ENCODE data around the gene SSR1.

Gene SSR1

GRCh38 chr6:7258231-7258763, 54.7 kb downstream of the SSR1 start:
- DNase-seq (ENCODE audit: low read depth in 2 of 2) = no peak

- no peak for DNase-seq (ENCODE audit: low read depth in 2 of 2)
Observed at GRCh38 chr6:7257521-7258230, 55.3 kb downstream of the SSR1 start.

- no peak for DNase-seq (ENCODE audit: low read depth in 2 of 2)
Observed at GRCh38 chr6:7256785-7257184, 56.2 kb downstream of the SSR1 start.

- DNase-seq (ENCODE audit: low read depth in 2 of 2) = no peak
Observed at GRCh38 chr6:7255918-7256317, 57.1 kb downstream of the SSR1 start.

- no peak for DNase-seq (ENCODE audit: low read depth in 2 of 2)
Observed at GRCh38 chr6:7254980-7255835, 57.8 kb downstream of the SSR1 start.

GRCh38 chr6:7252390-7252789, 60.6 kb downstream of the SSR1 start:
- no peak for DNase-seq (ENCODE audit: low read depth in 2 of 2)

GRCh38 chr6:7251646-7252260, 61.2 kb downstream of the SSR1 start:
- DNase-seq (ENCODE audit: low read depth in 2 of 2) = no peak

GRCh38 chr6:7250812-7251211, 62.2 kb downstream of the SSR1 start:
- no peak for DNase-seq (ENCODE audit: low read depth in 2 of 2)

GRCh38 chr6:7249946-7250643, 62.9 kb downstream of the SSR1 start:
- DNase-seq (ENCODE audit: low read depth in 2 of 2) = no peak

GRCh38 chr6:7249391-7249790, 63.6 kb downstream of the SSR1 start:
- no peak for DNase-seq (ENCODE audit: low read depth in 2 of 2)

GRCh38 chr6:7247828-7248227, 65.2 kb downstream of the SSR1 start:
- DNase-seq (ENCODE audit: low read depth in 2 of 2) = no peak

- DNase-seq (ENCODE audit: low read depth in 2 of 2) = no peak
Observed at GRCh38 chr6:7247179-7247456, 65.9 kb downstream of the SSR1 start.

GRCh38 chr6:7246401-7247178, 66.4 kb downstream of the SSR1 start:
- DNase-seq (ENCODE audit: low read depth in 2 of 2) = no peak

GRCh38 chr6:7245668-7246393, 67.2 kb downstream of the SSR1 start:
- no peak for DNase-seq (ENCODE audit: low read depth in 2 of 2)

GRCh38 chr6:7243179-7243981, 69.6 kb downstream of the SSR1 start:
- DNase-seq (ENCODE audit: low read depth in 2 of 2) = peak in 1 of 2 experiments; percentile 23

GRCh38 chr6:7242835-7243178, 70.2 kb downstream of the SSR1 start:
- DNase-seq (ENCODE audit: low read depth in 2 of 2) = no peak

- DNase-seq (ENCODE audit: low read depth in 2 of 2) = no peak
Observed at GRCh38 chr6:7241709-7242645, 71.0 kb downstream of the SSR1 start.

- DNase-seq (ENCODE audit: low read depth in 2 of 2) = no peak
Observed at GRCh38 chr6:7241160-7241559, 71.8 kb downstream of the SSR1 start.

GRCh38 chr6:7240351-7240750, 72.6 kb downstream of the SSR1 start:
- DNase-seq (ENCODE audit: low read depth in 2 of 2) = no peak
